HepG2 (cell line): ENCODE data around the gene IYD. TPM values are rescaled to one million over a fixed set of nuclear protein-coding genes. Genes with fewer than 3 reads are reported as not detected.
A peak's percentile ranks its signal among the peaks of the same experiment; 100 is the strongest.

Source experiments
- ATAC-seq: fragments of 200-7000 bp; cut with Tn5 transposase; 3 replicates; pipeline ENCODE4 v1.9.1; 2020; ENCODE audit warnings: mild to moderate bottlenecking, moderate library complexity
- BruUV-seq: library from RNA; stranded (reverse); fragments of 400-500 nt; replicated peaks from 2 replicates; lab custom pipeline; 2021; lab: Mats Ljungman, UMichigan
- CTCF ChIA-PET: fragments of 300-600 bp; formaldehyde crosslinking; extraction: SDS; loops from one replicate; lab custom pipeline; 2021; ENCODE audit warnings: low total read pairs, inconsistent platforms, low intra/inter-chr PET ratio; lab: Yijun Ruan, JAX
- POLR2A ChIA-PET: fragments of 350-600 bp; sonication (Branson Sonifier 250); formaldehyde crosslinking; loops from one replicate; lab custom pipeline; 2020; ENCODE audit warnings: antibody characterized with exemption, inconsistent platforms; lab: Yijun Ruan, JAX
- DNase-seq: peaks from one replicate; pipeline ENCODE4 v3.0.0-alpha.2; 2015; ENCODE audit warnings: low spot score
- FAIRE-seq: peaks from 3 replicates; lab custom pipeline; 2011; peaks lifted over from hg19 to GRCh38; lab: Jason Lieb, UNC
- H2AFZ ChIP-seq: one replicate; pipeline ENCODE4 v1.6.1; 2011; ENCODE audit warnings: low read length, inconsistent platforms
- H3K27ac ChIP-seq: fragments of 300-600 bp; 3 replicates; pipeline ENCODE4 v1.8.0; 2011; ENCODE audit warnings: mixed run types, mild to moderate bottlenecking, mixed read lengths, low read length, inconsistent platforms; ENCODE audit not compliant: insufficient read depth; ENCODE audit errors: extremely low read length
- H3K27me3 ChIP-seq, 2 experiments: fragments of 200-600 bp in 1 of 2; 2 replicates in 1 of 2; 3 replicates in 1 of 2; pipeline versions ENCODE4 v1.6.0 to v1.8.0; 2011; ENCODE audit warnings: low read length in 2 of 2, mild to moderate bottlenecking in 2 of 2, moderate library complexity in 2 of 2, inconsistent platforms in 1 of 2; ENCODE audit not compliant: insufficient read depth in 2 of 2, control insufficient read depth in 1 of 2
- H3K36me3 ChIP-seq, 2 experiments: fragments of 200-600 bp in 1 of 2; replicated peaks in 1 of 2; 2 replicates in 1 of 2; 3 replicates in 1 of 2; pipeline versions ENCODE4 v1.5.1 to v1.8.0; 2011; ENCODE audit warnings: low read length in 2 of 2, inconsistent platforms in 1 of 2; ENCODE audit not compliant: insufficient read depth in 2 of 2, control insufficient read depth in 1 of 2
- H3K4me1 ChIP-seq: 2 replicates; pipeline ENCODE4 v1.5.1; 2012; ENCODE audit warnings: low read length, inconsistent platforms; ENCODE audit not compliant: insufficient read depth
- H3K4me2 ChIP-seq: 2 replicates; pipeline ENCODE4 v1.6.0; 2011; ENCODE audit warnings: low read depth, low read length, inconsistent platforms
- H3K4me3 ChIP-seq, 3 experiments: fragments of 200-600 bp in 1 of 3; sonication (generic), shearing (Covaris generic) in 1 of 3; replicated peaks in 1 of 3; 2 replicates each; pipeline ENCODE4 v1.5.1; 2011 to 2016; ENCODE audit warnings: low read length in 3 of 3, inconsistent platforms in 2 of 3, low read depth in 2 of 3, mild to moderate bottlenecking in 2 of 3, control low read depth in 1 of 3, mixed read lengths in 1 of 3; ENCODE audit not compliant: insufficient read depth in 1 of 3
- H3K79me2 ChIP-seq: one replicate; pipeline ENCODE4 v1.6.1; 2011; ENCODE audit warnings: low read length, inconsistent platforms; ENCODE audit not compliant: insufficient read depth
- H3K9ac ChIP-seq: 2 replicates; pipeline ENCODE4 v1.6.0; 2011; ENCODE audit warnings: mild to moderate bottlenecking, low read depth, low read length, inconsistent platforms; ENCODE audit not compliant: insufficient read depth
- H3K9me3 ChIP-seq: 2 replicates; pipeline ENCODE4 v1.5.1; 2012; ENCODE audit warnings: mild to moderate bottlenecking, low read length
- H4K20me1 ChIP-seq: 2 replicates; pipeline ENCODE4 v1.6.0; 2011; ENCODE audit warnings: inconsistent platforms, mild to moderate bottlenecking, low read length, moderate library complexity; ENCODE audit not compliant: insufficient read depth
- ARID2 ChIP-seq: sonication (generic); formaldehyde crosslinking; IDR thresholded peaks from 2 replicates; pipeline ENCODE4 v1.8.1; 2022; ENCODE audit warnings: mild to moderate bottlenecking, missing genetic modification reagents, borderline replicate concordance
- CEBPB ChIP-seq: IDR thresholded peaks from 2 replicates; pipeline ENCODE4 v1.6.1; 2011; ENCODE audit warnings: low read depth, low read length, improper control_type of control experiment, borderline replicate concordance
- CEBPG ChIP-seq: IDR thresholded peaks from 2 replicates; pipeline ENCODE4 v1.6.1; 2016
- SIX4 ChIP-seq: sonication (generic); formaldehyde crosslinking; IDR thresholded peaks from 2 replicates; pipeline ENCODE4 v1.4.0; 2020; ENCODE audit warnings: missing genetic modification reagents
- XRCC5 ChIP-seq: fragments of 200-400 bp; formaldehyde crosslinking; optimal IDR thresholded peaks from 2 replicates; pipeline ENCODE3; 2017; ENCODE audit warnings: mild to moderate bottlenecking, low read length
- WGBS: methylation state at CpG from one replicate; pipeline ENCODE4 v1.1.6; 2017; ENCODE audit warnings: low lambda C conversion rate; 5-methylcytosine and 5-hydroxymethylcytosine counted together
- in situ Hi-C: cut with HindIII; loops from 2 replicates; pipeline ENCODE4 v1.10.0; 2017; ENCODE audit warnings: low pct_unique_long_range_greater_than_20kb; ENCODE audit not compliant: extremely low pct_ligation_motif_present
- intact Hi-C: fragments of 100-400 bp; cut with micrococcal nuclease; formaldehyde crosslinking; loops from one replicate; pipeline ENCODE4 v1.10.0; 2022; ENCODE audit not compliant: unreplicated experiment
- polyA plus RNA-seq, 8 experiments: library from polyadenylated mRNA; depleted of rRNA in 3 of 8; stranded (reverse) in 7 of 8; unstranded in 1 of 8; fragments of >200 nt; fragmentation: Illumina TruSeq in 4 of 8; extraction: Trizol in 4 of 8; gene quantifications; 2 replicates each; pipeline versions ENCODE4 v1.2.1 to v1.2.3, GENCODE V29; 2011 to 2016; ENCODE audit warnings: low read depth in 4 of 8, missing spikeins in 1 of 8, mixed read lengths in 1 of 8; ENCODE audit not compliant: insufficient read depth in 1 of 8
- total RNA-seq, 5 experiments: library from RNA; depleted of rRNA; stranded (reverse); fragments of >200 nt; fragmentation: Illumina TruSeq; extraction: Trizol; gene quantifications; 2 replicates each; pipeline ENCODE4 v1.2.3, GENCODE V29; 2016; ENCODE audit warnings: low read depth in 1 of 5
- TF ChIP-seq, protein P1 (sequence below): sonication (generic); formaldehyde crosslinking; IDR thresholded peaks from 2 replicates; pipeline ENCODE4 v1.9.0; 2021; ENCODE audit warnings: mild to moderate bottlenecking, missing genetic modification reagents

Gene IYD
- total and polyA plus RNA-seq, 2 of the 13 experiments (the other 11 are each of a cell fraction or from before 2014, with no cell fraction given): 0.01 to 0.46 TPM

DNA sequence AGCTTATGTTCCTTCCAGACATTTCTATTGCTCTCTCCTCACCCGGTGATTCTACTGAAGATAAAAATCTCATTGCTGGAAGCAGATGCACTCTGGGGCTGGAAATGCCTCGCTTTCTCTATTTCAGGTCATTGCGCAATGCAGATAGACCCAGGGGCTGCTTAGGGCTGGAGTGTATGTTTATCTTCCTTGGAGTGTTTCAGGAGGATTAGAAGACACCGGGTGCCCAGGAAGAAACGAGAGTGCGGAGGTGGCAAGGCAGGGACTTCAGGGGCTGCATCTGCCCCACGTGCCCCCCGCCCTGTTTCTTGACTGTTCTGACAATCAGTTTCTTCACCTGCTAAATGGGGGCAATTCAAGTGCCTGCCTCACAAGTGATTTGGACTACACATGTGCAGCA, 45.6 kb upstream of the IYD start:
- no peak for ATAC-seq
- Histone ChIP-seq H3K9me3 (no peaks in the 10 kb centered on the region), H3K4me1 (no peaks in the 10 kb centered on the region), H3K27me3 (peaks cover 2 to 29% of the 10 kb centered on the region in 2 experiments; a peak in 2 of 5 replicates), H3K36me3 (no peaks in the 10 kb centered on the region; a peak in 1 of 5 replicates), H4K20me1 (no peaks in the 10 kb centered on the region), H3K4me2 (no peak overlapping the region), H3K27ac (no peak overlapping the region), H3K4me3 (no peak overlapping the region), H2AFZ (no peak overlapping the region), H3K9ac (no peak overlapping the region), H3K79me2 (no peaks in the 10 kb centered on the region)
- 35% methylated on average over 8 of the region's 8 CpGs for WGBS
- ChIA-PET CTCF (no interaction called here), POLR2A (no interaction called here)
- FAIRE-seq: no peak
- intact Hi-C loops: no loop called here
- TF ChIP-seq SIX4 (CRISPR knock-in tag): no peak
- no peak for TF ChIP-seq XRCC5
- peak; percentile 93 for TF ChIP-seq CEBPB
- TF ChIP-seq, protein P1, sequence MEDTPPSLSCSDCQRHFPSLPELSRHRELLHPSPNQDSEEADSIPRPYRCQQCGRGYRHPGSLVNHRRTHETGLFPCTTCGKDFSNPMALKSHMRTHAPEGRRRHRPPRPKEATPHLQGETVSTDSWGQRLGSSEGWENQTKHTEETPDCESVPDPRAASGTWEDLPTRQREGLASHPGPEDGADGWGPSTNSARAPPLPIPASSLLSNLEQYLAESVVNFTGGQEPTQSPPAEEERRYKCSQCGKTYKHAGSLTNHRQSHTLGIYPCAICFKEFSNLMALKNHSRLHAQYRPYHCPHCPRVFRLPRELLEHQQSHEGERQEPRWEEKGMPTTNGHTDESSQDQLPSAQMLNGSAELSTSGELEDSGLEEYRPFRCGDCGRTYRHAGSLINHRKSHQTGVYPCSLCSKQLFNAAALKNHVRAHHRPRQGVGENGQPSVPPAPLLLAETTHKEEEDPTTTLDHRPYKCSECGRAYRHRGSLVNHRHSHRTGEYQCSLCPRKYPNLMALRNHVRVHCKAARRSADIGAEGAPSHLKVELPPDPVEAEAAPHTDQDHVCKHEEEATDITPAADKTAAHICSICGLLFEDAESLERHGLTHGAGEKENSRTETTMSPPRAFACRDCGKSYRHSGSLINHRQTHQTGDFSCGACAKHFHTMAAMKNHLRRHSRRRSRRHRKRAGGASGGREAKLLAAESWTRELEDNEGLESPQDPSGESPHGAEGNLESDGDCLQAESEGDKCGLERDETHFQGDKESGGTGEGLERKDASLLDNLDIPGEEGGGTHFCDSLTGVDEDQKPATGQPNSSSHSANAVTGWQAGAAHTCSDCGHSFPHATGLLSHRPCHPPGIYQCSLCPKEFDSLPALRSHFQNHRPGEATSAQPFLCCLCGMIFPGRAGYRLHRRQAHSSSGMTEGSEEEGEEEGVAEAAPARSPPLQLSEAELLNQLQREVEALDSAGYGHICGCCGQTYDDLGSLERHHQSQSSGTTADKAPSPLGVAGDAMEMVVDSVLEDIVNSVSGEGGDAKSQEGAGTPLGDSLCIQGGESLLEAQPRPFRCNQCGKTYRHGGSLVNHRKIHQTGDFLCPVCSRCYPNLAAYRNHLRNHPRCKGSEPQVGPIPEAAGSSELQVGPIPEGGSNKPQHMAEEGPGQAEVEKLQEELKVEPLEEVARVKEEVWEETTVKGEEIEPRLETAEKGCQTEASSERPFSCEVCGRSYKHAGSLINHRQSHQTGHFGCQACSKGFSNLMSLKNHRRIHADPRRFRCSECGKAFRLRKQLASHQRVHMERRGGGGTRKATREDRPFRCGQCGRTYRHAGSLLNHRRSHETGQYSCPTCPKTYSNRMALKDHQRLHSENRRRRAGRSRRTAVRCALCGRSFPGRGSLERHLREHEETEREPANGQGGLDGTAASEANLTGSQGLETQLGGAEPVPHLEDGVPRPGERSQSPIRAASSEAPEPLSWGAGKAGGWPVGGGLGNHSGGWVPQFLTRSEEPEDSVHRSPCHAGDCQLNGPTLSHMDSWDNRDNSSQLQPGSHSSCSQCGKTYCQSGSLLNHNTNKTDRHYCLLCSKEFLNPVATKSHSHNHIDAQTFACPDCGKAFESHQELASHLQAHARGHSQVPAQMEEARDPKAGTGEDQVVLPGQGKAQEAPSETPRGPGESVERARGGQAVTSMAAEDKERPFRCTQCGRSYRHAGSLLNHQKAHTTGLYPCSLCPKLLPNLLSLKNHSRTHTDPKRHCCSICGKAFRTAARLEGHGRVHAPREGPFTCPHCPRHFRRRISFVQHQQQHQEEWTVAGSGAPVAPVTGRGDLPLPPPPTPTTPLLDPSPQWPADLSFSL (CRISPR knock-in tag): no peak
- TF ChIP-seq ARID2 (CRISPR knock-in tag): no peak
- peak; percentile 75 for TF ChIP-seq CEBPG (CRISPR knock-in tag)
- no TSS peak for BruUV-seq
- DNase-seq: no peak
- in situ Hi-C loops: no loop called here
